Kidney (tissue), 14 donors: Measurements from ENCODE around the gene PID1. TPM values are rescaled to one million over a fixed set of nuclear protein-coding genes. Genes with fewer than 3 reads are reported as not detected.

Experiments used
- DNase-seq, 5 donors: peaks; one replicate each; pipeline ENCODE4 v3.0.0-alpha.2; 2013 to 2020
- FAIRE-seq: peaks from 2 replicates; lab custom pipeline; 2012; peaks lifted over from hg19 to GRCh38; lab: Jason Lieb, UNC
- H3K27ac ChIP-seq, 2 donors: one replicate each; pipeline ENCODE4 v1.7.0; 2013; ENCODE audit warnings: low read depth in 2 of 2, low read length in 2 of 2, inconsistent platforms in 1 of 2
- H3K27me3 ChIP-seq: one replicate; pipeline ENCODE4 v1.7.1; 2013; ENCODE audit warnings: low read length, inconsistent platforms; ENCODE audit not compliant: control insufficient read depth, insufficient read depth
- H3K36me3 ChIP-seq, 3 donors: one replicate each; pipeline versions ENCODE4 v1.7.0 to v1.7.1; 2013; ENCODE audit warnings: low read length in 3 of 3, control low read depth in 1 of 3, inconsistent platforms in 1 of 3; ENCODE audit not compliant: insufficient read depth in 3 of 3, control insufficient read depth in 2 of 3
- H3K4me1 ChIP-seq, 3 donors: one replicate each; pipeline versions ENCODE4 v1.7.0 to v1.7.1; 2013; ENCODE audit warnings: low read length in 3 of 3, inconsistent platforms in 1 of 3, low read depth in 1 of 3; ENCODE audit not compliant: control insufficient read depth in 2 of 3, insufficient read depth in 2 of 3
- H3K4me3 ChIP-seq, 3 donors: one replicate each; pipeline versions ENCODE4 v1.7.0 to v1.8.1; 2013; ENCODE audit warnings: low read length in 3 of 3, control low read depth in 1 of 3, inconsistent platforms in 1 of 3
- H3K9ac ChIP-seq, 3 donors: one replicate each; pipeline versions ENCODE4 v1.7.0 to v1.7.1; 2013; ENCODE audit warnings: low read length in 3 of 3, control low read depth in 1 of 3, inconsistent platforms in 1 of 3
- H3K9me3 ChIP-seq, 3 donors: one replicate each; pipeline versions ENCODE4 v1.7.0 to v1.7.1; 2013; ENCODE audit warnings: low read length in 3 of 3, control low read depth in 1 of 3, inconsistent platforms in 1 of 3; ENCODE audit not compliant: control insufficient read depth in 2 of 3, insufficient read depth in 1 of 3
- CTCF ChIP-seq: IDR thresholded peaks from 3 replicates; pipeline ENCODE4 v1.5.1; 2012; ENCODE audit warnings: mild to moderate bottlenecking, moderate library complexity, borderline replicate concordance; ENCODE audit not compliant: insufficient read depth; ENCODE audit errors: extremely low read depth
- intact Hi-C: fragments of 100-400 bp; cut with DNase I; formaldehyde crosslinking; loops from one replicate; pipeline ENCODE4 v1.11.1; 2022
- polyA plus RNA-seq: library from polyadenylated mRNA; stranded (reverse); fragments of 350-450 nt; fragmentation: Illumina TruSeq; extraction: RNeasy Lipid Tissue Mini Kit (QIAGEN cat#74804); gene quantifications from one replicate; pipeline ENCODE4 v1.2.3, GENCODE V29; 2014; ENCODE audit warnings: low read depth, low replicate concordance; ENCODE audit not compliant: insufficient read depth
- total RNA-seq: library from RNA; stranded (reverse); fragmentation: NEBNext Ultra II Directional; extraction: Animal tissue kit (Norgen Biotek cat#: 25700); gene quantifications from one replicate; pipeline ENCODE4 v1.2.1, GENCODE V29; 2021
- donor health status: control.
- donor health status: control.
- donor health status: control.
- donor health status: control.
- donor health status: control.
- donor health status: DM: yes; HTN: yes; CAD: no.
- donor health status: Normal renal cell carcinoma (clear cell type).

The PID1 gene
- total and polyA plus RNA-seq, 2 donors from 2014 or later = 2.1 to 9.4 TPM

- intact Hi-C loops = no loop called here
- no peak for FAIRE-seq
These were observed 296.9 kb downstream of the PID1 start for GRCh38 chr2:228974169-228974568.

More at GRCh38 chr2:228974169-228974568, 296.9 kb downstream of the PID1 start:
- Histone ChIP-seq H3K36me3 (no peaks in the 10 kb centered on the region), H3K4me1 (no peaks in the 10 kb centered on the region), H3K4me3 (no peak overlapping the region), H3K9me3 (no peaks in the 10 kb centered on the region), H3K9ac (no peak overlapping the region), H3K27ac (no peak overlapping the region), H3K27me3 (no peaks in the 10 kb centered on the region)
- no peak for DNase-seq
- TF ChIP-seq CTCF = no peak
